H9 (cell line): ENCODE results near the gene ATP6V0B. TPM values are rescaled to one million over a fixed set of nuclear protein-coding genes. Genes with fewer than 3 reads are reported as not detected.

Source experiments
- DNase-seq: peaks from one replicate; pipeline ENCODE4 v3.0.0-alpha.2; 2017
- H2AFZ ChIP-seq: one replicate; pipeline ENCODE4 v1.6.1; 2013; ENCODE audit warnings: mild to moderate bottlenecking, low read length, control low read depth, moderate library complexity
- H2AK5ac ChIP-seq: 2 replicates; pipeline ENCODE4 v1.6.1; 2013; ENCODE audit warnings: low read length, control low read depth, mixed read lengths; ENCODE audit not compliant: insufficient read length
- H2BK120ac ChIP-seq: one replicate; pipeline ENCODE4 v1.6.1; 2013; ENCODE audit warnings: low read depth, mild to moderate bottlenecking, low read length, control low read depth, inconsistent platforms; ENCODE audit not compliant: poor library complexity, severe bottlenecking
- H2BK12ac ChIP-seq: 2 replicates; pipeline ENCODE4 v1.6.1; 2013; ENCODE audit warnings: low read length, control low read depth, mixed read lengths, low read depth; ENCODE audit not compliant: insufficient read length
- H2BK15ac ChIP-seq: 2 replicates; pipeline ENCODE4 v1.6.1; 2013; ENCODE audit warnings: low read depth, low read length, control low read depth
- H2BK20ac ChIP-seq: one replicate; pipeline ENCODE4 v1.6.1; 2013; ENCODE audit warnings: low read depth, mild to moderate bottlenecking, low read length, control low read depth, inconsistent platforms; ENCODE audit not compliant: poor library complexity, severe bottlenecking
- H2BK5ac ChIP-seq: 2 replicates; pipeline ENCODE4 v1.6.1; 2013; ENCODE audit warnings: low read length, control low read depth, mixed read lengths; ENCODE audit not compliant: insufficient read length
- H3K14ac ChIP-seq: 2 replicates; pipeline ENCODE4 v1.6.1; 2013; ENCODE audit warnings: low read length, control low read depth; ENCODE audit not compliant: insufficient read depth
- H3K18ac ChIP-seq: 2 replicates; pipeline ENCODE4 v1.6.1; 2013; ENCODE audit warnings: low read depth, mild to moderate bottlenecking, mixed read lengths, low read length, control low read depth; ENCODE audit not compliant: insufficient read length
- H3K23ac ChIP-seq: 2 replicates; pipeline ENCODE4 v1.6.1; 2013; ENCODE audit warnings: low read length, control low read depth, mixed read lengths, low read depth; ENCODE audit not compliant: insufficient read length
- H3K23me2 ChIP-seq: 2 replicates; pipeline ENCODE4 v1.6.1; 2013; ENCODE audit warnings: low read depth, mild to moderate bottlenecking, mixed read lengths, low read length, control low read depth; ENCODE audit not compliant: insufficient read length, poor library complexity, severe bottlenecking
- H3K27ac ChIP-seq: 2 replicates; pipeline ENCODE4 v1.5.1; 2013; ENCODE audit warnings: low read length, control low read depth, mixed read lengths, low read depth; ENCODE audit not compliant: insufficient read length
- H3K27me3 ChIP-seq: 2 replicates; pipeline ENCODE4 v1.6.1; 2013; ENCODE audit warnings: low read length, control low read depth, inconsistent platforms; ENCODE audit not compliant: insufficient read depth
- H3K4ac ChIP-seq: 2 replicates; pipeline ENCODE4 v1.6.1; 2013; ENCODE audit warnings: low read depth, mild to moderate bottlenecking, control low read depth, inconsistent platforms, low read length, moderate library complexity
- H3K4me1 ChIP-seq: 2 replicates; pipeline ENCODE4 v1.6.1; 2013; ENCODE audit warnings: low read length, control low read depth, inconsistent platforms; ENCODE audit not compliant: insufficient read depth
- H3K4me2 ChIP-seq: 2 replicates; pipeline ENCODE4 v1.6.1; 2013; ENCODE audit warnings: low read length, control low read depth, mixed read lengths; ENCODE audit not compliant: insufficient read length, insufficient read depth
- H3K56ac ChIP-seq: 2 replicates; pipeline ENCODE4 v1.6.1; 2013; ENCODE audit warnings: low read depth, mild to moderate bottlenecking, mixed read lengths, low read length, control low read depth; ENCODE audit not compliant: insufficient read length
- H3K79me1 ChIP-seq: 2 replicates; pipeline ENCODE4 v1.6.1; 2013; ENCODE audit warnings: low read depth, mild to moderate bottlenecking, moderate library complexity, low read length, control low read depth, inconsistent platforms; ENCODE audit not compliant: insufficient read depth, poor library complexity, severe bottlenecking
- H3K79me2 ChIP-seq: 2 replicates; pipeline ENCODE4 v1.6.1; 2013; ENCODE audit warnings: low read length, control low read depth, inconsistent platforms; ENCODE audit not compliant: insufficient read depth
- H3K9ac ChIP-seq: 2 replicates; pipeline ENCODE4 v1.6.1; 2013; ENCODE audit warnings: low read length, control low read depth, mixed read lengths; ENCODE audit not compliant: insufficient read length; ENCODE audit errors: extremely low read depth
- H3K9me3 ChIP-seq: one replicate; pipeline ENCODE4 v1.6.1; 2013; ENCODE audit warnings: low read depth, low read length, inconsistent platforms; ENCODE audit not compliant: control insufficient read depth
- H3T11ph ChIP-seq: one replicate; pipeline ENCODE4 v1.6.1; 2013; ENCODE audit warnings: mild to moderate bottlenecking, low read length, control low read depth, inconsistent platforms
- H4K20me1 ChIP-seq: one replicate; pipeline ENCODE4 v1.6.1; 2013; ENCODE audit not compliant: control insufficient read depth, insufficient read length, insufficient read depth
- H4K5ac ChIP-seq: 2 replicates; pipeline ENCODE4 v1.6.1; 2013; ENCODE audit warnings: low read depth, mild to moderate bottlenecking, mixed read lengths, low read length, control low read depth; ENCODE audit not compliant: insufficient read length
- H4K8ac ChIP-seq: replicated peaks from 2 replicates; pipeline ENCODE4 v1.6.1; 2013; ENCODE audit warnings: low read length, control low read depth, mixed read lengths, low read depth; ENCODE audit not compliant: insufficient read length
- H4K91ac ChIP-seq: 2 replicates; pipeline ENCODE4 v1.6.1; 2013; ENCODE audit warnings: low read depth, mild to moderate bottlenecking, moderate library complexity, mixed read lengths, low read length, control low read depth; ENCODE audit not compliant: insufficient read length
- H3K27ac Mint-ChIP-seq, 3 experiments: 2 replicates in 2 of 3; 3 replicates in 1 of 3; pipeline ENCODE4 v1.8.0; 2020 to 2021; ENCODE audit warnings: mixed read lengths in 3 of 3, mild to moderate bottlenecking in 1 of 3, moderate library complexity in 1 of 3
- H3K27me3 Mint-ChIP-seq: 2 replicates; pipeline ENCODE4 v1.8.0; 2021; ENCODE audit warnings: low read depth, mild to moderate bottlenecking, moderate library complexity, mixed read lengths
- H3K36me3 Mint-ChIP-seq, 3 experiments: 2 replicates in 2 of 3; 3 replicates in 1 of 3; pipeline ENCODE4 v1.8.0; 2020 to 2021; ENCODE audit warnings: low read depth in 3 of 3, mixed read lengths in 3 of 3; ENCODE audit not compliant: insufficient read depth in 1 of 3
- H3K4me1 Mint-ChIP-seq, 2 experiments: 2 replicates each; pipeline ENCODE4 v1.8.0; 2020; ENCODE audit warnings: mixed read lengths in 2 of 2
- H3K4me3 Mint-ChIP-seq, 2 experiments: 2 replicates in 1 of 2; 3 replicates in 1 of 2; pipeline ENCODE4 v1.8.0; 2020 to 2021; ENCODE audit warnings: mild to moderate bottlenecking in 2 of 2, mixed read lengths in 2 of 2, moderate library complexity in 1 of 2
- H3K9me3 Mint-ChIP-seq, 2 experiments: 2 replicates in 1 of 2; 3 replicates in 1 of 2; pipeline ENCODE4 v1.8.0; 2020; ENCODE audit warnings: mild to moderate bottlenecking in 2 of 2, mixed read lengths in 2 of 2, moderate library complexity in 1 of 2
- whole genome bisulfite sequencing: extraction: QIAGEN DNeasy Blood & Tissue Kit; methylation state at CpG from one replicate; pipeline ENCODE4 v1.1.7; 2013; ENCODE audit warnings: missing lambda C conversion rate, low lambda C conversion rate, mixed read lengths; ENCODE audit not compliant: insufficient read length; ENCODE audit errors: extremely low coverage; 5-methylcytosine and 5-hydroxymethylcytosine counted together
- total RNA-seq: library from RNA; stranded (reverse); gene quantifications from 2 replicates; pipeline ENCODE4 v1.2.1, GENCODE V29; 2021
- TF ChIP-seq, protein P1 (sequence below): fragments of 200-600 bp; sonication (generic); conservative IDR thresholded peaks from 3 replicates; pipeline ENCODE4 v1.8.0; 2021; ENCODE audit warnings: antibody characterized with exemption, mild to moderate bottlenecking

ATP6V0B gene
- total RNA-seq, 1 experiment from 2014 or later = 131 TPM

DNA sequence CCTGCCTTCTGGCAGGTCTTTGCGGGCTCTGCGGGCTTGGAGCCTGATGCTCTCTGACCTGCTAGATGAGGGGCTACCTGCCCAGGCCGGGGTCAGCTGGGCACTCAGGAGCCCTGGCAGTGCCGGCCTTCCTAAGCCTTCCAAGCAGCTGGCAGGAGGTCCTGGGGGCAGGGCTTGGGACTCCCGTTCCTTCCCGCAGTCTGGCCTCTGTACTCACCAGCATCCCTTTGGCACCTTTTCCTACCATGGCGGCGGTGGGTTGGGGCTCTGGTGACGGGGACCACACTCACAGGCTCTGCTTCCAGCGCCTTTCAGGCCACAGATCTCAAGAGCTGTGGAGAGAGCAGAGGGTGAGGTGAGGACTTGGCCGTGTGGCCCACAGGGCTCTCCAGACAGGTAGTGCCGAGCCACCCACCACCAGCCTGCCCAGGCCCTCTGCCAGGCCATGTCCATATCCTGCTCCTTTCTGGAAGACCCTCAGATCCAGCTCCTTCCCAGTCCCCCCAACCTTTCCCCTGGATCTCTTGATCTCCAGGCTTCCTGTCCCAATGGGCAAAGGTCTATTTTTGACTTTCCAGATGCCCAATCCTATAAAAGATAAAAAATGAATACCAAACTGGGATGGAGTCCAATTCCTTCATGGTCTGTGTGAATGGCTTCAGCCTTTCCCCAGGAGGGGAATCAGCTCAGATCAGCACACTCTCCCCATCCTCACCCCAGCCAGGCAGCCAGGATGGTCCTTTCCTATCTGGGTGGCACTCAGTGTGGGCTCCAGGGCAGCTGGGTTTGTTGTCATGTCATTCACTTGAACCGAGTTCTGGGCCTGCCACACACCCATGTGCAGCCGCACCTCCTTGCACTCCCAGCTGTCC is 49.5 kb downstream of the ATP6V0B start:
- Mint-ChIP-seq H3K27ac (no peak overlapping the region), H3K9me3 (no peaks in the 10 kb centered on the region), H3K36me3 (peaks cover 22 to 51% (median 23%) of the 10 kb centered on the region in 3 experiments), H3K4me3 (no peak overlapping the region), H3K27me3 (peaks cover 1% of the 10 kb centered on the region; the same call in 1 of the 2 replicates), H3K4me1 (peaks cover 17 to 24% of the 10 kb centered on the region in 2 experiments)
- H3K9ac ChIP-seq = no peak overlapping the region
- no peak overlapping the region for H3K27ac ChIP-seq
- WGBS = no CpG with 5 or more reads among the region's 14 CpGs
- no peak for DNase-seq
- no peak overlapping the region for H2BK120ac ChIP-seq
- no peaks in the 10 kb centered on the region for H4K20me1 ChIP-seq
- H3K23me2 ChIP-seq = peaks cover 1% of the 10 kb centered on the region
- H3K79me2 ChIP-seq = no peaks in the 10 kb centered on the region
- no peak overlapping the region for H3K23ac ChIP-seq
- no peak overlapping the region for H3K18ac ChIP-seq
- H2AK5ac ChIP-seq = no peak overlapping the region
- H2BK12ac ChIP-seq = no peak overlapping the region
- no peak overlapping the region for H2BK15ac ChIP-seq
- H3K14ac ChIP-seq = no peak overlapping the region
- H3K56ac ChIP-seq = no peak overlapping the region
- H3K79me1 ChIP-seq = no peaks in the 10 kb centered on the region
- H3K27me3 ChIP-seq = no peaks in the 10 kb centered on the region
- 0 out of 2 replicates have a peak, but pooled peaks cover under 1% of the 10 kb centered on the region for H3K4me1 ChIP-seq
- no peak overlapping the region for H3K4ac ChIP-seq
- H4K91ac ChIP-seq = no peak overlapping the region
- H2BK5ac ChIP-seq = no peak overlapping the region
- no peak overlapping the region for H4K5ac ChIP-seq
- H2AFZ ChIP-seq = no peak overlapping the region
- no peak overlapping the region for H3T11ph ChIP-seq
- H4K8ac ChIP-seq = no peak overlapping the region
- H2BK20ac ChIP-seq = no peak overlapping the region
- no peak overlapping the region for H3K4me2 ChIP-seq
- TF ChIP-seq, protein P1, sequence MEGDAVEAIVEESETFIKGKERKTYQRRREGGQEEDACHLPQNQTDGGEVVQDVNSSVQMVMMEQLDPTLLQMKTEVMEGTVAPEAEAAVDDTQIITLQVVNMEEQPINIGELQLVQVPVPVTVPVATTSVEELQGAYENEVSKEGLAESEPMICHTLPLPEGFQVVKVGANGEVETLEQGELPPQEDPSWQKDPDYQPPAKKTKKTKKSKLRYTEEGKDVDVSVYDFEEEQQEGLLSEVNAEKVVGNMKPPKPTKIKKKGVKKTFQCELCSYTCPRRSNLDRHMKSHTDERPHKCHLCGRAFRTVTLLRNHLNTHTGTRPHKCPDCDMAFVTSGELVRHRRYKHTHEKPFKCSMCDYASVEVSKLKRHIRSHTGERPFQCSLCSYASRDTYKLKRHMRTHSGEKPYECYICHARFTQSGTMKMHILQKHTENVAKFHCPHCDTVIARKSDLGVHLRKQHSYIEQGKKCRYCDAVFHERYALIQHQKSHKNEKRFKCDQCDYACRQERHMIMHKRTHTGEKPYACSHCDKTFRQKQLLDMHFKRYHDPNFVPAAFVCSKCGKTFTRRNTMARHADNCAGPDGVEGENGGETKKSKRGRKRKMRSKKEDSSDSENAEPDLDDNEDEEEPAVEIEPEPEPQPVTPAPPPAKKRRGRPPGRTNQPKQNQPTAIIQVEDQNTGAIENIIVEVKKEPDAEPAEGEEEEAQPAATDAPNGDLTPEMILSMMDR = no peak
- no peaks in the 10 kb centered on the region for H3K9me3 ChIP-seq
